Upper lobe of right lung (tissue), 1 donor: ENCODE data around the gene EPAS1. TPM values are rescaled to one million over a fixed set of nuclear protein-coding genes. Genes with fewer than 3 reads are reported as not detected.
A peak's percentile ranks its signal among the peaks of the same experiment; 100 is the strongest.

Experiments used
- ATAC-seq: fragments of 200-7000 bp; cut with Tn5 transposase; one replicate; pipeline ENCODE4 v1.9.1; 2020; ENCODE audit warnings: mild to moderate bottlenecking, moderate library complexity
- DNase-seq: peaks from one replicate; pipeline ENCODE4 v3.0.0-alpha.2; 2020
- H3K27ac ChIP-seq: fragments of 200-600 bp; one replicate; pipeline ENCODE4 v1.8.0; 2022
- H3K27me3 ChIP-seq: fragments of 200-600 bp; one replicate; pipeline ENCODE4 v1.8.0; 2022; ENCODE audit warnings: mild to moderate bottlenecking
- H3K36me3 ChIP-seq: fragments of 200-600 bp; one replicate; pipeline ENCODE4 v1.8.0; 2022
- H3K4me1 ChIP-seq: fragments of 200-600 bp; one replicate; pipeline ENCODE4 v1.8.0; 2022
- H3K4me3 ChIP-seq: fragments of 200-600 bp; one replicate; pipeline ENCODE4 v1.8.0; 2022; ENCODE audit warnings: mild to moderate bottlenecking
- H3K9me3 ChIP-seq: fragments of 200-600 bp; one replicate; pipeline ENCODE4 v1.8.0; 2022
- CTCF ChIP-seq: fragments of 200-600 bp; IDR thresholded peaks from one replicate; pipeline ENCODE4 v1.8.0; 2022; ENCODE audit warnings: antibody characterized with exemption
- intact Hi-C: fragments of 100-400 bp; cut with DNase I; formaldehyde crosslinking; loops from one replicate; pipeline ENCODE4 v1.11.0; 2022
- total RNA-seq: library from RNA; stranded (reverse); fragmentation: NEBNext Ultra II Directional; extraction: Animal tissue kit (Norgen Biotek cat#: 25700); gene quantifications from one replicate; pipeline ENCODE4 v1.2.1, GENCODE V29; 2021
- donor health status: DM: no; HTN: yes; CAD: no; lungs with severe emphysema.

The EPAS1 gene
- total RNA-seq, 1 donor from 2014 or later, result 1,593 TPM

DNA sequence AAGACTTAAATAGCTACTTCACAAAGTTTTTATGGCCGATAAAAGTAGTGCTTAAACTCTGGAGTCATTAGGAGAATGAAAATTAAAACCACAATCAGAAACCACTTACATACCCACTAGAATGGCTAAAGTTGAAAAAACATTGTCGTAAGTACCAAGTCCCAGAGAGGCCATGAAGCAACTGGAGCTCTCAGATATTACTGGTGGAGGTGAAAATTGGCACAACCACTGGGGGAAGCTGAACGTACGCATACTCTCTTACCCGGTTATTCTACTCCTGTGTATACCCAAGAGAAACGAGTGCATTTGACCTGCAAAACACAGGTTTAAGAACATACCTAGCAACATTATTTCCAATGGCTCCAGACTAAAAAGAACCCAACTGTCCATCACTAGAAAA is 105.7 kb downstream of the EPAS1 start:
- TF ChIP-seq CTCF, result no peak
- Histone ChIP-seq H3K9me3 (no peaks in the 10 kb centered on the region), H3K4me3 (no peak overlapping the region), H3K36me3 (no peaks in the 10 kb centered on the region), H3K27me3 (no peaks in the 10 kb centered on the region), H3K27ac (no peak overlapping the region), H3K4me1 (no peaks in the 10 kb centered on the region)
- ATAC-seq (peak; percentile 10), DNase-seq (no peak)
- intact Hi-C loops, result no loop called here

GRCh38 chr2:46404181-46404759 is 107.1 kb downstream of the EPAS1 start:
- Histone ChIP-seq H3K27me3 (no peaks in the 10 kb centered on the region), H3K4me3 (no peak overlapping the region), H3K36me3 (no peaks in the 10 kb centered on the region), H3K9me3 (no peaks in the 10 kb centered on the region), H3K4me1 (peaks cover 3% of the 10 kb centered on the region), H3K27ac (no peak overlapping the region)
- intact Hi-C loops, result no loop called here
- no peak for TF ChIP-seq CTCF
- ATAC-seq (no peak), DNase-seq (no peak)

DNA sequence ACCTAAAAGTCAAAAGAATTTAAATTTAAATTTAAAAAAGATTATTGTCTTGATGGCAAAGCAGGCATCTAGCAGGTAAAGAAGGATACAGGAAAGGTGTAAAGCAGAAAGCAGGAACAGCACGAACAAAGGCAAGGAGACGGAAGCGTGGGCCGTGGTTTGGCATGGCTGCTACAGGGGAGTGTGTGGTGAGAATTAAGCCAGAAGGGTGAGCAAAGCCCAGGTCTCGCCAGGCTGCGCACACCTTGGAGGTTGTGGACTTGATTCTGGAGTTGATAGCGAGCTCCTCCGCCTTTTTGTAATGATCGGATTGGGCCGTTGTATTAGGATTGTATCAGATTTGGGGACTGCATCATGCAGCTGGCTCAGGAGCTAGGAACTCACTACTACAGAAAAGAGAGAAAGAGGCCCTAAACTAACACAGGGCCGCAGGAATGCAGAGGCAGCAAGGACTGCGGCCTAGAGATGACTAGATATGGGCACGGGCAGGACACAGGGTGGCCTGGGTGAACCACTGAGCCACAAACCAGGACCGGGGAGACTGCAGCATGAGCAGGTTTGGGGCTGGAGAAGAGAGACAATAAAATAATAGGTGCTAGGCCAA is 110.7 kb downstream of the EPAS1 start:
- Histone ChIP-seq H3K4me3 (no peak overlapping the region), H3K27ac (no peak overlapping the region), H3K9me3 (no peaks in the 10 kb centered on the region), H3K27me3 (no peaks in the 10 kb centered on the region), H3K36me3 (no peaks in the 10 kb centered on the region), H3K4me1 (peaks cover 3% of the 10 kb centered on the region)
- no peak for TF ChIP-seq CTCF
- intact Hi-C loops, result no loop called here
- no peak for ATAC-seq
- DNase-seq, result no peak

- no peak for TF ChIP-seq CTCF
- Histone ChIP-seq H3K4me3 (no peak overlapping the region), H3K36me3 (no peaks in the 10 kb centered on the region), H3K9me3 (no peaks in the 10 kb centered on the region), H3K4me1 (peaks cover 3% of the 10 kb centered on the region), H3K27ac (peak overlapping the region; percentile 66), H3K27me3 (no peaks in the 10 kb centered on the region)
- DNase-seq (no peak), ATAC-seq (no peak)
- intact Hi-C loops, result no loop called here
Observed at GRCh38 chr2:46409756-46410155, 112.5 kb downstream of the EPAS1 start.

DNA sequence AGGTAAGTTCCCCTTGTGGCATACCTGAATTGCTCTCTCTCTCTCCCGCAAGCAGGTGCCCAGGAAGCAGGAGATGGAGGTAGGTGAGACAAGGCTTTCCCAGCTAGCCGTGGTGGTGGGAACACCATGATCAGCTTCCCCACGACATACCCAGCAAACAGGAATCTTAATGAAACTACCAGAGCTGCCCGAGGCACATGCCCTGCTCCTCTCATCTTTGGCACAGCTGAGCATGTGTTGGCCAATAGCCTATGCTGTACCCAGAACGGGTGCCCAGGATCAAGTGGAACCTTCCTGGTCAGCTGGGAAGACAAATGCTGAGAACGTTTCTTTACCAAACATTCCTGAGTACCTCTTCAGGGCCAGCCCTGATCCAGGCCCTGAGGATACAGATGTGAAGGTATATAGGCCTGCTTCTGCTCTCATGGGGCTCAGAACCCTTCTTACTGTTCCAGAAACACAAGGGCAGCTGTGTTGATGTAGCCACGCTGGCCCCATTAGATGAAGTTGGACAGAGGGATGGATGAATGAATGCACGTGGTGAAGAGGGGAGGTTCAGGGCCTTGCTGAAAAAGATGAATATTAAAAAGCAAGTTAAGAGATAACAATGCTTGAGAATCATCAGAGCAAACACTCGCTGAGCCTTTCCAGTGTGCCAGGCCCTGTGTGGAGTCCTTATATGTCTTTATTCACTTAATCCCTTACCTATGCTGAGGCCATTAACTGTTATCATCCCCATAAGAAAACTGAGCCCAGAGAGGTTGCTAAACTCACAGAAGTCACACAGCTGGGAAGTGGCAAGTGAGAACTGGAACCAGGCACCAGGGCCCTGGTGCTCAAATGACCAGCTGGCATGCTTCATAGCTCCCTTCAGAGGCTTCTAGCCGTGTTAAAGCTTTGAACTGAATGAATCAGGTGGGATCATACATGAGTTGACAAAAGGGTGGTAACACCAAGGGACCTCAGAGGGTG is 113.4 kb downstream of the EPAS1 start:
- TF ChIP-seq CTCF, result no peak
- DNase-seq, result peak; percentile 74
- H3K27ac ChIP-seq, result peak overlapping the region; percentile 66
- no peaks in the 10 kb centered on the region for H3K36me3 ChIP-seq
- ATAC-seq, result peak; percentile 52
- peaks cover 3% of the 10 kb centered on the region for H3K4me1 ChIP-seq
- H3K27me3 ChIP-seq, result no peaks in the 10 kb centered on the region
- no peaks in the 10 kb centered on the region for H3K9me3 ChIP-seq
- intact Hi-C loops, result no loop called here
- no peak overlapping the region for H3K4me3 ChIP-seq
